ENCODE measurements around the gene MMP8. TPM values are rescaled to one million over a fixed set of nuclear protein-coding genes. Genes with fewer than 3 reads are reported as not detected.

Gene MMP8
- total and polyA plus RNA-seq, 2 donors from 2014 or later = 0.16 TPM; not detected in 1

DNA sequence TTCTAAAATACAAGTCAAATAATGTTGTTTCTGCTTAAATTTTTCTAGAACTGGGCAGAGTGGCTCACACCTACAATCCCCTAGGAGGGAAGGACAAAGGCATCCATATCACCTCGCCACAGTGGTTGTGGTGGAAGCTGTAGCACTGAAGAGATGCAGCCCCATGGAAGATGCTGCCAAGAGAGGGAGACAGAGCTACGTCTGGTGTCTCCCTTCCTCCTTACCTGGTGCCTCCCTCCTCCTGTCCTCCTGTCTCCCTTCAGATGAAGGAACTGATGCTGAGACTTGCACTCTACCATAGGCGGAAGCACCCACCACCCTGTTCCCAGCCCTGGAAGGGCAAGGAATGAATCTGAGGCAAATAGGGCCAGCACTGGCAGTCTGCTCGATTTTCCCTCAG is 41.5 kb downstream of the MMP8 start:
- H3K9ac ChIP-seq (ENCODE audit: low read length in 3 of 3) = no peak overlapping the region
- H3K4me3 ChIP-seq (ENCODE audit: low read length in 3 of 3) = no peak overlapping the region
- H3K27me3 ChIP-seq (ENCODE audit: control insufficient read depth, insufficient read depth, low read length) = no peaks in the 10 kb centered on the region
- no peaks in the 10 kb centered on the region for H3K4me1 ChIP-seq (ENCODE audit: control insufficient read depth in 2 of 3, insufficient read depth in 2 of 3, low read depth in 1 of 3, low read length in 3 of 3)
- no peaks in the 10 kb centered on the region for H3K36me3 ChIP-seq (ENCODE audit: control insufficient read depth in 2 of 3, insufficient read depth in 3 of 3, low read length in 3 of 3)
- H3K27ac ChIP-seq (ENCODE audit: low read depth in 2 of 2, low read length in 2 of 2) = no peak overlapping the region
- DNase-seq (no peak), FAIRE-seq (no peak)
- TF ChIP-seq, protein P1, sequence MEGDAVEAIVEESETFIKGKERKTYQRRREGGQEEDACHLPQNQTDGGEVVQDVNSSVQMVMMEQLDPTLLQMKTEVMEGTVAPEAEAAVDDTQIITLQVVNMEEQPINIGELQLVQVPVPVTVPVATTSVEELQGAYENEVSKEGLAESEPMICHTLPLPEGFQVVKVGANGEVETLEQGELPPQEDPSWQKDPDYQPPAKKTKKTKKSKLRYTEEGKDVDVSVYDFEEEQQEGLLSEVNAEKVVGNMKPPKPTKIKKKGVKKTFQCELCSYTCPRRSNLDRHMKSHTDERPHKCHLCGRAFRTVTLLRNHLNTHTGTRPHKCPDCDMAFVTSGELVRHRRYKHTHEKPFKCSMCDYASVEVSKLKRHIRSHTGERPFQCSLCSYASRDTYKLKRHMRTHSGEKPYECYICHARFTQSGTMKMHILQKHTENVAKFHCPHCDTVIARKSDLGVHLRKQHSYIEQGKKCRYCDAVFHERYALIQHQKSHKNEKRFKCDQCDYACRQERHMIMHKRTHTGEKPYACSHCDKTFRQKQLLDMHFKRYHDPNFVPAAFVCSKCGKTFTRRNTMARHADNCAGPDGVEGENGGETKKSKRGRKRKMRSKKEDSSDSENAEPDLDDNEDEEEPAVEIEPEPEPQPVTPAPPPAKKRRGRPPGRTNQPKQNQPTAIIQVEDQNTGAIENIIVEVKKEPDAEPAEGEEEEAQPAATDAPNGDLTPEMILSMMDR (IDR thresholded peaks at IDR 0.05; ENCODE audit: borderline replicate concordance, extremely low read depth, insufficient read depth) = no peak
- H3K9me3 ChIP-seq (ENCODE audit: control insufficient read depth in 2 of 3, insufficient read depth in 1 of 3, low read length in 3 of 3) = no peaks in the 10 kb centered on the region
- intact Hi-C loops (cut with DNase I) = no loop called here

DNA sequence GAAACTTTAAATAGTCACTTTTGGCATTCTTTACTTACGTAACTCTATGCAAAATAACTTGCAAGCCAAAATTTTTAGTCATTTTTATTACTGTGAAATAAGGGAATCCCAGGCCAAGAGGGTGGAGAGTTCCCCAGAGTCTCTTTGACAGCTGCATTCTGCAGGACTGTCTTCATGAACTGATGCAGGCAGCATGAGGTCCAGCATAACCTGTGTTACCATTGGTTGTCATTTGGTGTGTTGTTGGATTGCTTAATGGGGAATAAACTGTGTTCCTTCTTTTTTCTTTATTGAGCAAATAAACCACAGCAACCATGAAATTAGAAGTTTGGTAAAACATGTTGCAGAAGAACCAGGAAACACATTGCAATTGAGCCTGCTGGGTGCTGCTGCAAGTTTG is 43.8 kb downstream of the MMP8 start:
- Histone ChIP-seq H3K36me3 (ENCODE audit: control insufficient read depth in 2 of 3, insufficient read depth in 3 of 3, low read length in 3 of 3) (no peaks in the 10 kb centered on the region), H3K9ac (ENCODE audit: low read length in 3 of 3) (no peak overlapping the region), H3K27me3 (ENCODE audit: control insufficient read depth, insufficient read depth, low read length) (no peaks in the 10 kb centered on the region), H3K27ac (ENCODE audit: low read depth in 2 of 2, low read length in 2 of 2) (no peak overlapping the region), H3K4me1 (ENCODE audit: control insufficient read depth in 2 of 3, insufficient read depth in 2 of 3, low read depth in 1 of 3, low read length in 3 of 3) (no peaks in the 10 kb centered on the region), H3K9me3 (ENCODE audit: control insufficient read depth in 2 of 3, insufficient read depth in 1 of 3, low read length in 3 of 3) (no peaks in the 10 kb centered on the region), H3K4me3 (ENCODE audit: low read length in 3 of 3) (no peak overlapping the region)
- TF ChIP-seq, protein P1 (IDR thresholded peaks at IDR 0.05; ENCODE audit: borderline replicate concordance, extremely low read depth, insufficient read depth) = no peak
- FAIRE-seq (no peak), DNase-seq (no peak)
- intact Hi-C loops (cut with DNase I) = no loop called here

DNA sequence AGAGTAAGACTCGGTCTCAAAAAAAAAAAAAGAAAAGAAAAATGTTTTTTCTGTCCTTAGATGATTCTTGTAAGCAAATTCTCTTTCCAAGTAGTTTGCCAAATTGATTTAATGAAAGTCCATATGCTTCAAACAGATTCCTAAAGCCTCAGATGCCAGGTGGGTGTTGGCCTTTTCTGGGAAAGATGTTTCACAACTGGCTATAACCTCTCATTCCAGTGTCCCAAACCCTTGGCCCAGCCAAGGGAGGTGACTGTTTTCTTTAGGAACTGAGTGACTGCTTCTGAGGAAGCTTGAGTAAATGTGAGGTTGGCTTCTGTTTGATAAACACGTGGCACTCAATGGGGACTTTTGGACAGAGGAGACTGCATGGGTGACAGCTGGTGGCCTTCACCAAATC is 46.7 kb downstream of the MMP8 start:
- FAIRE-seq = no peak
- Histone ChIP-seq H3K4me3 (ENCODE audit: low read length in 3 of 3) (no peak overlapping the region), H3K9ac (ENCODE audit: low read length in 3 of 3) (no peak overlapping the region), H3K36me3 (ENCODE audit: control insufficient read depth in 2 of 3, insufficient read depth in 3 of 3, low read length in 3 of 3) (no peaks in the 10 kb centered on the region), H3K27ac (ENCODE audit: low read depth in 2 of 2, low read length in 2 of 2) (no peak overlapping the region), H3K4me1 (ENCODE audit: control insufficient read depth in 2 of 3, insufficient read depth in 2 of 3, low read depth in 1 of 3, low read length in 3 of 3) (no peaks in the 10 kb centered on the region), H3K9me3 (ENCODE audit: control insufficient read depth in 2 of 3, insufficient read depth in 1 of 3, low read length in 3 of 3) (no peaks in the 10 kb centered on the region), H3K27me3 (ENCODE audit: control insufficient read depth, insufficient read depth, low read length) (no peaks in the 10 kb centered on the region)
- DNase-seq = no peak
- intact Hi-C loops (cut with DNase I) = no loop called here
- TF ChIP-seq, protein P1 (IDR thresholded peaks at IDR 0.05; ENCODE audit: borderline replicate concordance, extremely low read depth, insufficient read depth) = no peak

DNA sequence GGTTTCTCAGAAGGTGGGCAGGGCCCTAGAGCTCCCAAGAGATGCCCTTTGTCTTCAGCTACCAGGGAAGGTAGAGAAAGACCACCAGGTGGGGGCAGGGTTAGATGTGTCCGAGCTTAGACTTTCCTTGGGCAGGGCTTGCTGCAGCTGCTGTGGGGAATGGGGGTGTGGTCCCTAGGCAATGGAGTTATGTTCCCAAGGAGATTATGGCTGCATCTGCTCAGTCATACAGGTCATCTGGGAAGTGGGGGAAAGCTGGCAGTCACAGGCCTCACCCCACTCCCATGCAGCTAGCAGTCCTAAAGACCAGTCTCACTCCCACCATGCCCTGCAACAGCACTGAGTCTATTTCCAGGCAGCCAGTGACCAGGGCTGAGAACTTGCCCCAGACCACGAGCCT is 48.7 kb downstream of the MMP8 start:
- Histone ChIP-seq H3K36me3 (ENCODE audit: control insufficient read depth in 2 of 3, insufficient read depth in 3 of 3, low read length in 3 of 3) (no peaks in the 10 kb centered on the region), H3K27ac (ENCODE audit: low read depth in 2 of 2, low read length in 2 of 2) (no peak overlapping the region), H3K9ac (ENCODE audit: low read length in 3 of 3) (no peak overlapping the region), H3K4me3 (ENCODE audit: low read length in 3 of 3) (no peak overlapping the region), H3K9me3 (ENCODE audit: control insufficient read depth in 2 of 3, insufficient read depth in 1 of 3, low read length in 3 of 3) (no peaks in the 10 kb centered on the region), H3K4me1 (ENCODE audit: control insufficient read depth in 2 of 3, insufficient read depth in 2 of 3, low read depth in 1 of 3, low read length in 3 of 3) (no peaks in the 10 kb centered on the region), H3K27me3 (ENCODE audit: control insufficient read depth, insufficient read depth, low read length) (no peaks in the 10 kb centered on the region)
- intact Hi-C loops (cut with DNase I) = no loop called here
- DNase-seq (no peak), FAIRE-seq (no peak)
- TF ChIP-seq, protein P1 (IDR thresholded peaks at IDR 0.05; ENCODE audit: borderline replicate concordance, extremely low read depth, insufficient read depth) = no peak
